GM23338 (cell line): ENCODE measurements around the gene GPR31. TPM values are rescaled to one million over a fixed set of nuclear protein-coding genes. Genes with fewer than 3 reads are reported as not detected.

Experiments
- ATAC-seq: fragments of 200-7000 bp; cut with Tn5 transposase; 3 replicates; pipeline ENCODE4 v1.9.1; 2020
- DNase-seq: peaks from one replicate; pipeline ENCODE4 v3.0.0-alpha.2; 2015; ENCODE audit warnings: low spot score
- H2AFZ ChIP-seq: fragments of 200-600 bp; sonication (generic); 2 replicates; pipeline ENCODE4 v1.8.0; 2016; ENCODE audit warnings: antibody characterized with exemption, mild to moderate bottlenecking, moderate library complexity
- H3F3A ChIP-seq: fragments of 200-600 bp; sonication (generic); replicated peaks from 2 replicates; pipeline ENCODE4 v1.8.0; 2017; ENCODE audit warnings: antibody characterized with exemption, mixed run types, low read depth
- H3K27ac ChIP-seq: fragments of 200-600 bp; sonication (generic); 2 replicates; pipeline ENCODE4 v1.6.1; 2016; ENCODE audit warnings: low read depth
- H3K27me3 ChIP-seq: fragments of 200-600 bp; sonication (generic); 2 replicates; pipeline ENCODE4 v1.8.0; 2016; ENCODE audit warnings: mild to moderate bottlenecking, mixed run types, moderate library complexity; ENCODE audit not compliant: insufficient read depth
- H3K36me3 ChIP-seq: fragments of 200-600 bp; sonication (generic); 2 replicates; pipeline ENCODE4 v1.8.0; 2016; ENCODE audit warnings: mild to moderate bottlenecking; ENCODE audit not compliant: insufficient read depth
- H3K4me1 ChIP-seq: fragments of 200-600 bp; sonication (generic); 2 replicates; pipeline ENCODE4 v1.8.0; 2016; ENCODE audit warnings: mild to moderate bottlenecking, moderate library complexity; ENCODE audit not compliant: insufficient read depth
- H3K4me2 ChIP-seq: fragments of 200-600 bp; sonication (generic); 2 replicates; pipeline ENCODE4 v1.7.1; 2017; ENCODE audit warnings: mixed run types
- H3K4me3 ChIP-seq: fragments of 200-600 bp; sonication (generic); 2 replicates; pipeline ENCODE4 v1.6.1; 2016; ENCODE audit warnings: mixed run types
- H3K79me2 ChIP-seq: fragments of 200-600 bp; sonication (generic); replicated peaks from 2 replicates; pipeline ENCODE4 v1.8.0; 2017; ENCODE audit warnings: mild to moderate bottlenecking; ENCODE audit not compliant: insufficient read depth
- H3K9me2 ChIP-seq: fragments of 200-600 bp; sonication (generic); 2 replicates; pipeline ENCODE4 v1.8.0; 2017; ENCODE audit not compliant: insufficient read depth
- H4K20me1 ChIP-seq: fragments of 200-600 bp; sonication (generic); replicated peaks from 2 replicates; pipeline ENCODE4 v1.8.0; 2017; ENCODE audit warnings: mild to moderate bottlenecking; ENCODE audit not compliant: insufficient read depth
- H3K27ac Mint-ChIP-seq: 2 replicates; pipeline ENCODE4 v1.8.0; 2020; ENCODE audit warnings: inconsistent platforms, mild to moderate bottlenecking, moderate library complexity, mixed read lengths
- H3K27me3 Mint-ChIP-seq: 3 replicates; pipeline ENCODE4 v1.8.0; 2022; ENCODE audit warnings: low read depth, mild to moderate bottlenecking, moderate library complexity, mixed read lengths, inconsistent platforms; ENCODE audit not compliant: insufficient read depth, poor library complexity
- H3K36me3 Mint-ChIP-seq: 3 replicates; pipeline ENCODE4 v1.8.0; 2021; ENCODE audit warnings: low read depth, mild to moderate bottlenecking, inconsistent platforms, moderate library complexity, mixed read lengths
- H3K4me1 Mint-ChIP-seq: 3 replicates; pipeline ENCODE4 v1.8.0; 2020; ENCODE audit warnings: mild to moderate bottlenecking, inconsistent platforms, mixed read lengths
- H3K4me3 Mint-ChIP-seq: 3 replicates; pipeline ENCODE4 v1.8.0; 2021; ENCODE audit warnings: moderate library complexity, mild to moderate bottlenecking, inconsistent platforms, mixed read lengths
- H3K9me3 Mint-ChIP-seq: 3 replicates; pipeline ENCODE4 v1.8.0; 2020; ENCODE audit warnings: moderate library complexity, mild to moderate bottlenecking, inconsistent platforms, mixed read lengths
- EZH2 ChIP-seq: fragments of 200-600 bp; sonication (generic); IDR thresholded peaks from one replicate; pipeline ENCODE4 v1.8.0; 2017; ENCODE audit warnings: antibody characterized with exemption, mild to moderate bottlenecking, low read depth; ENCODE audit not compliant: unreplicated experiment
- EZH2phosphoT487 ChIP-seq: fragments of 200-600 bp; sonication (generic); IDR thresholded peaks from one replicate; pipeline ENCODE4 v1.8.1; 2018; ENCODE audit warnings: antibody characterized with exemption; ENCODE audit not compliant: unreplicated experiment
- NANOG ChIP-seq: IDR thresholded peaks from 2 replicates; pipeline ENCODE4 v1.6.1; 2016; ENCODE audit warnings: antibody characterized with exemption, borderline replicate concordance
- ZNF114 ChIP-seq: fragments of 250-450 bp; sonication (Bioruptor Pico); IDR thresholded peaks from 2 replicates; pipeline ENCODE4 v1.5.0; 2020; ENCODE audit warnings: mild to moderate bottlenecking, moderate library complexity
- polyA plus RNA-seq: library from polyadenylated mRNA; unstranded; fragments of >200 nt; fragmentation: Nextera tagmentation; extraction: Ambion mirVana; gene quantifications from 2 replicates; pipeline ENCODE4 v1.2.1, GENCODE V29; 2016
- total RNA-seq: library from RNA; depleted of rRNA; stranded (reverse); fragments of >200 nt; shearing (Covaris generic); gene quantifications from 2 replicates; pipeline ENCODE4 v1.2.3, GENCODE V29; 2014
- TF ChIP-seq, protein P1 (sequence below): fragments of 250-450 bp; sonication (Bioruptor Pico); IDR thresholded peaks from 2 replicates; pipeline ENCODE4 v1.5.0; 2020; ENCODE audit warnings: mild to moderate bottlenecking, moderate library complexity
- TF ChIP-seq, protein P2 (sequence below): IDR thresholded peaks from one replicate; pipeline ENCODE4 v1.6.1; 2018; ENCODE audit warnings: antibody characterized with exemption; ENCODE audit not compliant: unreplicated experiment

GPR31 gene
- total and polyA plus RNA-seq, 2 experiments from 2014 or later: not detected

DNA sequence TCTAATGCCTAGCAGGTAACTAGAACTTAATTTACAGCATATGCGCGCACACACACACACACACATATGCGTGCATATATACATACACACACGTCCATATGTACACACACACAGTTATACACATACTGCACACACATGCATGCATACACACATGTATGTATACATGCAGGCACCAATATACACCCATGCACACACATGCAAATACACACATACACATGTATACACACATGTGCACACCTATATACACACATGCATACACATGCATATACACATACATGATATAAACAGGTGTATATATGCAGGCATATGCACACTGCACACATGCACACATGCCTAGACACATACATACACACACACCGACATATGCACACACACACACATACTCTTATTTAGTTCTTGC is 33.0 kb downstream of the GPR31 start:
- H3K4me1 Mint-ChIP-seq: peaks cover 2% of the 10 kb centered on the region; the same call in 1 of the 3 replicates
- Histone ChIP-seq H3K36me3 (no peaks in the 10 kb centered on the region), H4K20me1 (no peaks in the 10 kb centered on the region), H3K9me2 (no peaks in the 10 kb centered on the region), H3K79me2 (no peaks in the 10 kb centered on the region), H3K27me3 (no peaks in the 10 kb centered on the region), H3K4me3 (no peak overlapping the region), H2AFZ (no peak overlapping the region), H3F3A (no peaks in the 10 kb centered on the region), H3K27ac (no peak overlapping the region), H3K4me1 (no peaks in the 10 kb centered on the region), H3K4me2 (no peak overlapping the region)
- no peak for DNase-seq
- H3K4me3 Mint-ChIP-seq: no peak overlapping the region
- peaks cover 4% of the 10 kb centered on the region; the same call in 2 of the 3 replicates for H3K36me3 Mint-ChIP-seq
- peaks cover 5% of the 10 kb centered on the region for H3K27me3 Mint-ChIP-seq
- peaks cover 9% of the 10 kb centered on the region; the same call in 1 of the 3 replicates for H3K9me3 Mint-ChIP-seq
- H3K27ac Mint-ChIP-seq: no peak overlapping the region
- no peak for TF ChIP-seq EZH2
- no peak for TF ChIP-seq ZNF114 (CRISPR knock-in tag)
- TF ChIP-seq, protein P1, sequence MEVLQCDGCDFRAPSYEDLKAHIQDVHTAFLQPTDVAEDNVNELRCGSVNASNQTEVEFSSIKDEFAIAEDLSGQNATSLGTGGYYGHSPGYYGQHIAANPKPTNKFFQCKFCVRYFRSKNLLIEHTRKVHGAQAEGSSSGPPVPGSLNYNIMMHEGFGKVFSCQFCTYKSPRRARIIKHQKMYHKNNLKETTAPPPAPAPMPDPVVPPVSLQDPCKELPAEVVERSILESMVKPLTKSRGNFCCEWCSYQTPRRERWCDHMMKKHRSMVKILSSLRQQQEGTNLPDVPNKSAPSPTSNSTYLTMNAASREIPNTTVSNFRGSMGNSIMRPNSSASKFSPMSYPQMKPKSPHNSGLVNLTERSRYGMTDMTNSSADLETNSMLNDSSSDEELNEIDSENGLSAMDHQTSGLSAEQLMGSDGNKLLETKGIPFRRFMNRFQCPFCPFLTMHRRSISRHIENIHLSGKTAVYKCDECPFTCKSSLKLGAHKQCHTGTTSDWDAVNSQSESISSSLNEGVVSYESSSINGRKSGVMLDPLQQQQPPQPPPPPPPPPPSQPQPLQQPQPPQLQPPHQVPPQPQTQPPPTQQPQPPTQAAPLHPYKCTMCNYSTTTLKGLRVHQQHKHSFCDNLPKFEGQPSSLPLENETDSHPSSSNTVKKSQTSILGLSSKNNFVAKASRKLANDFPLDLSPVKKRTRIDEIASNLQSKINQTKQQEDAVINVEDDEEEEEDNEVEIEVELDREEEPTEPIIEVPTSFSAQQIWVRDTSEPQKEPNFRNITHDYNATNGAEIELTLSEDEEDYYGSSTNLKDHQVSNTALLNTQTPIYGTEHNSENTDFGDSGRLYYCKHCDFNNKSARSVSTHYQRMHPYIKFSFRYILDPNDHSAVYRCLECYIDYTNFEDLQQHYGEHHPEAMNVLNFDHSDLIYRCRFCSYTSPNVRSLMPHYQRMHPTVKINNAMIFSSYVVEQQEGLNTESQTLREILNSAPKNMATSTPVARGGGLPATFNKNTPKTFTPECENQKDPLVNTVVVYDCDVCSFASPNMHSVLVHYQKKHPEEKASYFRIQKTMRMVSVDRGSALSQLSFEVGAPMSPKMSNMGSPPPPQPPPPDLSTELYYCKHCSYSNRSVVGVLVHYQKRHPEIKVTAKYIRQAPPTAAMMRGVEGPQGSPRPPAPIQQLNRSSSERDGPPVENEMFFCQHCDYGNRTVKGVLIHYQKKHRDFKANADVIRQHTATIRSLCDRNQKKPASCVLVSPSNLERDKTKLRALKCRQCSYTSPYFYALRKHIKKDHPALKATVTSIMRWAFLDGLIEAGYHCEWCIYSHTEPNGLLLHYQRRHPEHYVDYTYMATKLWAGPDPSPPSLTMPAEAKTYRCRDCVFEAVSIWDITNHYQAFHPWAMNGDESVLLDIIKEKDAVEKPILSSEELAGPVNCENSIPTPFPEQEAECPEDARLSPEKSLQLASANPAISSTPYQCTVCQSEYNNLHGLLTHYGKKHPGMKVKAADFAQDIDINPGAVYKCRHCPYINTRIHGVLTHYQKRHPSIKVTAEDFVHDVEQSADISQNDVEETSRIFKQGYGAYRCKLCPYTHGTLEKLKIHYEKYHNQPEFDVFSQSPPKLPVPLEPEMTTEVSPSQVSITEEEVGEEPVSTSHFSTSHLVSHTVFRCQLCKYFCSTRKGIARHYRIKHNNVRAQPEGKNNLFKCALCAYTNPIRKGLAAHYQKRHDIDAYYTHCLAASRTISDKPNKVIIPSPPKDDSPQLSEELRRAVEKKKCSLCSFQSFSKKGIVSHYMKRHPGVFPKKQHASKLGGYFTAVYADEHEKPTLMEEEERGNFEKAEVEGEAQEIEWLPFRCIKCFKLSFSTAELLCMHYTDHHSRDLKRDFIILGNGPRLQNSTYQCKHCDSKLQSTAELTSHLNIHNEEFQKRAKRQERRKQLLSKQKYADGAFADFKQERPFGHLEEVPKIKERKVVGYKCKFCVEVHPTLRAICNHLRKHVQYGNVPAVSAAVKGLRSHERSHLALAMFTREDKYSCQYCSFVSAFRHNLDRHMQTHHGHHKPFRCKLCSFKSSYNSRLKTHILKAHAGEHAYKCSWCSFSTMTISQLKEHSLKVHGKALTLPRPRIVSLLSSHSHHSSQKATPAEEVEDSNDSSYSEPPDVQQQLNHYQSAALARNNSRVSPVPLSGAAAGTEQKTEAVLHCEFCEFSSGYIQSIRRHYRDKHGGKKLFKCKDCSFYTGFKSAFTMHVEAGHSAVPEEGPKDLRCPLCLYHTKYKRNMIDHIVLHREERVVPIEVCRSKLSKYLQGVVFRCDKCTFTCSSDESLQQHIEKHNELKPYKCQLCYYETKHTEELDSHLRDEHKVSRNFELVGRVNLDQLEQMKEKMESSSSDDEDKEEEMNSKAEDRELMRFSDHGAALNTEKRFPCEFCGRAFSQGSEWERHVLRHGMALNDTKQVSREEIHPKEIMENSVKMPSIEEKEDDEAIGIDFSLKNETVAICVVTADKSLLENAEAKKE (CRISPR knock-in tag): no peak
- no peak for TF ChIP-seq EZH2phosphoT487
- ATAC-seq: no peak

DNA sequence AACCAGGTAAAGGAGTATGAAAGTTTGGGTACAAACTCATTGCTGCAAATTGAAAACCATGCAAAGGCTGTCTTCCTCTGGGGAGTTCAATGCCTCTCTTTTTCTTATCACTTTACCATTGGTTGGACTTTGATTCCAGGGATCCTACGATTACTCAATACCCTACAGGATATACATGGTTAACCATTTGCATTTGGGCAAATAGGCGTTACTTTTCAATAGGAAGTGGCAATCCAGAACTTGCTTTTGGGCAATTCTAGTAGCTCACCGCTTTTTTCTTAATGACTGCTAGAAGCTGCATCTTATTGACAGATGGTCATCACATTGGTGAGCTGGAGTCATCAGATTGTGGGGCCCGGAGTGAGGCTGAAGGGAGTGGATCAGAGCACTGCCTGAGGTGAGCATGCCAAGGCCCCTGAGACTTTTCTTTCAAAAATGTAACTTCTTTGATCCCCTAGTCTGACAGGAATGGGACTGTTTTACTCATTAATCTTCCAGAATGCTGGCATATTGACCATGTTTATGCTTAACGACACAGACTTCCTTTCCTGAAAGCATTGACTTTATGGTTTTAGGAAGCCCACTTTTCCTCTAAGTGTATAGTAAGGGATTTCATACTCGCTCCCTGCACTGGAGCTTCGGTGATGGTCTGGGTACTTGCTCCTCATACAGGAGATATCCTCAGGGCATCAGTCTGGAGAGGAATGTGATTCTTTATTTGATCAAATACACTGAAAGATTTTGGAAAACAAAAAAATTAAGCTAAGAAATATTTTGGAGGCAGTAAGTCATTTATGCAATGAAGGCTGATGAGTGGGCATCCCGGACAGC is 34.7 kb downstream of the GPR31 start, which contains the start of gene CCR6:
Gene CCR6, plus strand, starts transcription at position 270 of the 831 bp plus-strand sequence. CDS start 13,039 bp downstream, outside the sequence.
- DNase-seq (no peak), ATAC-seq (no peak)
- no peak within 1 kb of the TSS for H3K27ac ChIP-seq
- H2AFZ ChIP-seq: no peak within 1 kb of the TSS; the same call in 1 of the 2 replicates
- H3K36me3 ChIP-seq: no peaks in the 10 kb centered on the region
- H3K4me1 ChIP-seq: no peaks in the 10 kb centered on the region
- no peak within 1 kb of the TSS for H3K4me3 ChIP-seq
- H3K27me3 Mint-ChIP-seq: peaks cover 5% of the 10 kb centered on the region
- H3K4me2 ChIP-seq: no peak within 1 kb of the TSS
- H4K20me1 ChIP-seq: no peaks in the 10 kb centered on the region
- H3K9me3 Mint-ChIP-seq: peaks cover 9% of the 10 kb centered on the region; the same call in 1 of the 3 replicates
- no peaks in the 10 kb centered on the region for H3K79me2 ChIP-seq
- H3K4me1 Mint-ChIP-seq: 0 out of 3 replicates have a peak, but pooled peaks cover 2% of the 10 kb centered on the region
- H3K27ac Mint-ChIP-seq: no peak within 1 kb of the TSS
- H3F3A ChIP-seq: no peaks in the 10 kb centered on the region
- H3K36me3 Mint-ChIP-seq: peaks cover 4% of the 10 kb centered on the region; the same call in 2 of the 3 replicates
- H3K4me3 Mint-ChIP-seq: no peak within 1 kb of the TSS
- no peaks in the 10 kb centered on the region for H3K27me3 ChIP-seq
- no peaks in the 10 kb centered on the region for H3K9me2 ChIP-seq
- TF ChIP-seq, protein P2, sequence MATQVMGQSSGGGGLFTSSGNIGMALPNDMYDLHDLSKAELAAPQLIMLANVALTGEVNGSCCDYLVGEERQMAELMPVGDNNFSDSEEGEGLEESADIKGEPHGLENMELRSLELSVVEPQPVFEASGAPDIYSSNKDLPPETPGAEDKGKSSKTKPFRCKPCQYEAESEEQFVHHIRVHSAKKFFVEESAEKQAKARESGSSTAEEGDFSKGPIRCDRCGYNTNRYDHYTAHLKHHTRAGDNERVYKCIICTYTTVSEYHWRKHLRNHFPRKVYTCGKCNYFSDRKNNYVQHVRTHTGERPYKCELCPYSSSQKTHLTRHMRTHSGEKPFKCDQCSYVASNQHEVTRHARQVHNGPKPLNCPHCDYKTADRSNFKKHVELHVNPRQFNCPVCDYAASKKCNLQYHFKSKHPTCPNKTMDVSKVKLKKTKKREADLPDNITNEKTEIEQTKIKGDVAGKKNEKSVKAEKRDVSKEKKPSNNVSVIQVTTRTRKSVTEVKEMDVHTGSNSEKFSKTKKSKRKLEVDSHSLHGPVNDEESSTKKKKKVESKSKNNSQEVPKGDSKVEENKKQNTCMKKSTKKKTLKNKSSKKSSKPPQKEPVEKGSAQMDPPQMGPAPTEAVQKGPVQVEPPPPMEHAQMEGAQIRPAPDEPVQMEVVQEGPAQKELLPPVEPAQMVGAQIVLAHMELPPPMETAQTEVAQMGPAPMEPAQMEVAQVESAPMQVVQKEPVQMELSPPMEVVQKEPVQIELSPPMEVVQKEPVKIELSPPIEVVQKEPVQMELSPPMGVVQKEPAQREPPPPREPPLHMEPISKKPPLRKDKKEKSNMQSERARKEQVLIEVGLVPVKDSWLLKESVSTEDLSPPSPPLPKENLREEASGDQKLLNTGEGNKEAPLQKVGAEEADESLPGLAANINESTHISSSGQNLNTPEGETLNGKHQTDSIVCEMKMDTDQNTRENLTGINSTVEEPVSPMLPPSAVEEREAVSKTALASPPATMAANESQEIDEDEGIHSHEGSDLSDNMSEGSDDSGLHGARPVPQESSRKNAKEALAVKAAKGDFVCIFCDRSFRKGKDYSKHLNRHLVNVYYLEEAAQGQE: no peak
- TF ChIP-seq NANOG (no peak), ZNF114 (CRISPR knock-in tag) (no peak)
